ENCODE measurements around the gene RRP1B. TPM values are rescaled to one million over a fixed set of nuclear protein-coding genes. Genes with fewer than 3 reads are reported as not detected.

RRP1B gene
- total and polyA plus RNA-seq, 2 of the 13 experiments (the other 11 are each of a cell fraction or from before 2014, with no cell fraction given), result 16.3 to 46.2 TPM

DNA sequence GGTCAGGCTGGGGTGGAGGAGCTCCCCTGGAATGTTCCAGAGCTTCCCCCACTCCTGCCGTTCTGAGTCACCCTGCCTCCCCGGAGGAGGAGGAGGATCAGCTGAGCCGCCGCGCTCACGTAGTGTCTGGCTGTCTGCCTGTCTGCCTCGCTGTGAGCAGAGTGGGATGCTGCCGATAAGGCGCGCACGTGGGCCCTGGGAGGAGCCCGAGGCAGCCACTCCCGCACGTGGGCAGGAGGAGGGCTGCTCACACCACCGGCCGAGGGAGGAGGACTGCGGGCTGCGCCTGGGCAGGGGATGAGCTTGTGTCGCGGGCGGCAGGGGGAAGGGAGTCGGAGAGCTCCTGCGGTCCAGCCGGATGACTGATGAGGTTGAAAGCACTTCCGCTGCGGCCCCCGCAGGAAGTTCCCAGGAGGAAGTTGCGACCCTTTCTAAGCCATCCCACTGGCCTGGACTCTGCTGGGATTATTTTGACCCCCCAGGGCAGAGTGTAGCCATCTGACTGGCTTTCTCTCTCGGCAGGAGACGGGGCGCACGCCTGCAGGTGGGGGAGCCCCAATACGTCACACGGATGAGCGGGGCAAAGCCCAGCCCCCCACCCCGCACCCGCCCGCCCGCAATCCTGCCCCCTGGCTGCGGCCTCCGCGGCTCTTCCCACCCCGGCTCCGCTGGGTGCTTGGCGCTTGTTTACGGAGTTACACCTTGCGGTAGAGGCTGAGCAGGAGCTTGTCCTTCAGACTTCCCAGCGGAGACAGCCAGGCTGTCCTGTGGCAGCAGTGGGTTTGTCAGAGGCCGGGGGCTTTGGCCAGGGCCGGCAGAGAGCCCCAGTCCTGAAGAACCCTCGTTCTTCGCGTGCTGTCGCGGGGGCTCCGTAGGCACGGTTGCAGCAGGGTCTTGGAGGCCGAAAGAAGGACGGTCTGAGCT is 69.4 kb downstream of the RRP1B start (continued):
- TF ChIP-seq, protein P1, sequence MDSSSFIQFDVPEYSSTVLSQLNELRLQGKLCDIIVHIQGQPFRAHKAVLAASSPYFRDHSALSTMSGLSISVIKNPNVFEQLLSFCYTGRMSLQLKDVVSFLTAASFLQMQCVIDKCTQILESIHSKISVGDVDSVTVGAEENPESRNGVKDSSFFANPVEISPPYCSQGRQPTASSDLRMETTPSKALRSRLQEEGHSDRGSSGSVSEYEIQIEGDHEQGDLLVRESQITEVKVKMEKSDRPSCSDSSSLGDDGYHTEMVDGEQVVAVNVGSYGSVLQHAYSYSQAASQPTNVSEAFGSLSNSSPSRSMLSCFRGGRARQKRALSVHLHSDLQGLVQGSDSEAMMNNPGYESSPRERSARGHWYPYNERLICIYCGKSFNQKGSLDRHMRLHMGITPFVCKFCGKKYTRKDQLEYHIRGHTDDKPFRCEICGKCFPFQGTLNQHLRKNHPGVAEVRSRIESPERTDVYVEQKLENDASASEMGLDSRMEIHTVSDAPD (CRISPR knock-in tag; IDR thresholded peaks at IDR 0.05), result peak; percentile 61; the same call in 1 of the 2 replicates
- TF ChIP-seq, protein P2, sequence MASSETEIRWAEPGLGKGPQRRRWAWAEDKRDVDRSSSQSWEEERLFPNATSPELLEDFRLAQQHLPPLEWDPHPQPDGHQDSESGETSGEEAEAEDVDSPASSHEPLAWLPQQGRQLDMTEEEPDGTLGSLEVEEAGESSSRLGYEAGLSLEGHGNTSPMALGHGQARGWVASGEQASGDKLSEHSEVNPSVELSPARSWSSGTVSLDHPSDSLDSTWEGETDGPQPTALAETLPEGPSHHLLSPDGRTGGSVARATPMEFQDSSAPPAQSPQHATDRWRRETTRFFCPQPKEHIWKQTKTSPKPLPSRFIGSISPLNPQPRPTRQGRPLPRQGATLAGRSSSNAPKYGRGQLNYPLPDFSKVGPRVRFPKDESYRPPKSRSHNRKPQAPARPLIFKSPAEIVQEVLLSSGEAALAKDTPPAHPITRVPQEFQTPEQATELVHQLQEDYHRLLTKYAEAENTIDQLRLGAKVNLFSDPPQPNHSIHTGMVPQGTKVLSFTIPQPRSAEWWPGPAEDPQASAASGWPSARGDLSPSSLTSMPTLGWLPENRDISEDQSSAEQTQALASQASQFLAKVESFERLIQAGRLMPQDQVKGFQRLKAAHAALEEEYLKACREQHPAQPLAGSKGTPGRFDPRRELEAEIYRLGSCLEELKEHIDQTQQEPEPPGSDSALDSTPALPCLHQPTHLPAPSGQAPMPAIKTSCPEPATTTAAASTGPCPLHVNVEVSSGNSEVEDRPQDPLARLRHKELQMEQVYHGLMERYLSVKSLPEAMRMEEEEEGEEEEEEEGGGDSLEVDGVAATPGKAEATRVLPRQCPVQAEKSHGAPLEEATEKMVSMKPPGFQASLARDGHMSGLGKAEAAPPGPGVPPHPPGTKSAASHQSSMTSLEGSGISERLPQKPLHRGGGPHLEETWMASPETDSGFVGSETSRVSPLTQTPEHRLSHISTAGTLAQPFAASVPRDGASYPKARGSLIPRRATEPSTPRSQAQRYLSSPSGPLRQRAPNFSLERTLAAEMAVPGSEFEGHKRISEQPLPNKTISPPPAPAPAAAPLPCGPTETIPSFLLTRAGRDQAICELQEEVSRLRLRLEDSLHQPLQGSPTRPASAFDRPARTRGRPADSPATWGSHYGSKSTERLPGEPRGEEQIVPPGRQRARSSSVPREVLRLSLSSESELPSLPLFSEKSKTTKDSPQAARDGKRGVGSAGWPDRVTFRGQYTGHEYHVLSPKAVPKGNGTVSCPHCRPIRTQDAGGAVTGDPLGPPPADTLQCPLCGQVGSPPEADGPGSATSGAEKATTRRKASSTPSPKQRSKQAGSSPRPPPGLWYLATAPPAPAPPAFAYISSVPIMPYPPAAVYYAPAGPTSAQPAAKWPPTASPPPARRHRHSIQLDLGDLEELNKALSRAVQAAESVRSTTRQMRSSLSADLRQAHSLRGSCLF (CRISPR knock-in tag; IDR thresholded peaks at IDR 0.05; ENCODE audit: borderline replicate concordance), result no peak
- TF ChIP-seq ZBTB1 (CRISPR knock-in tag; IDR thresholded peaks at IDR 0.05; ENCODE audit: borderline replicate concordance) (no peak; the same call in 1 of the 2 replicates), SMARCC2 (IDR thresholded peaks at IDR 0.05) (no peak), MTA1 (CRISPR knock-in tag; IDR thresholded peaks at IDR 0.05; ENCODE audit: borderline replicate concordance) (peak; percentile 89), ZNF230 (CRISPR knock-in tag; IDR thresholded peaks at IDR 0.05) (no peak), HES4 (CRISPR knock-in tag; IDR thresholded peaks at IDR 0.05; ENCODE audit: borderline replicate concordance) (peak; percentile 92), IKZF4 (CRISPR knock-in tag; IDR thresholded peaks at IDR 0.05; ENCODE audit: borderline replicate concordance, low read depth, not compliant biosample characterization) (peak; percentile 55), ZNF17 (CRISPR knock-in tag; IDR thresholded peaks at IDR 0.05) (no peak), ZNF792 (CRISPR knock-in tag; IDR thresholded peaks at IDR 0.05) (peak; percentile 80; the same call in 1 of the 2 replicates), ZNF619 (CRISPR knock-in tag; IDR thresholded peaks at IDR 0.05) (peak; percentile 96)
- TF ChIP-seq, protein P3, sequence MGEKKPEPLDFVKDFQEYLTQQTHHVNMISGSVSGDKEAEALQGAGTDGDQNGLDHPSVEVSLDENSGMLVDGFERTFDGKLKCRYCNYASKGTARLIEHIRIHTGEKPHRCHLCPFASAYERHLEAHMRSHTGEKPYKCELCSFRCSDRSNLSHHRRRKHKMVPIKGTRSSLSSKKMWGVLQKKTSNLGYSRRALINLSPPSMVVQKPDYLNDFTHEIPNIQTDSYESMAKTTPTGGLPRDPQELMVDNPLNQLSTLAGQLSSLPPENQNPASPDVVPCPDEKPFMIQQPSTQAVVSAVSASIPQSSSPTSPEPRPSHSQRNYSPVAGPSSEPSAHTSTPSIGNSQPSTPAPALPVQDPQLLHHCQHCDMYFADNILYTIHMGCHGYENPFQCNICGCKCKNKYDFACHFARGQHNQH (CRISPR knock-in tag; IDR thresholded peaks at IDR 0.05), result peak; percentile 83
- TF ChIP-seq, protein P4, sequence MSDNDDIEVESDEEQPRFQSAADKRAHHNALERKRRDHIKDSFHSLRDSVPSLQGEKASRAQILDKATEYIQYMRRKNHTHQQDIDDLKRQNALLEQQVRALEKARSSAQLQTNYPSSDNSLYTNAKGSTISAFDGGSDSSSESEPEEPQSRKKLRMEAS (IDR thresholded peaks at IDR 0.05), result no peak
- TF ChIP-seq, protein P5, sequence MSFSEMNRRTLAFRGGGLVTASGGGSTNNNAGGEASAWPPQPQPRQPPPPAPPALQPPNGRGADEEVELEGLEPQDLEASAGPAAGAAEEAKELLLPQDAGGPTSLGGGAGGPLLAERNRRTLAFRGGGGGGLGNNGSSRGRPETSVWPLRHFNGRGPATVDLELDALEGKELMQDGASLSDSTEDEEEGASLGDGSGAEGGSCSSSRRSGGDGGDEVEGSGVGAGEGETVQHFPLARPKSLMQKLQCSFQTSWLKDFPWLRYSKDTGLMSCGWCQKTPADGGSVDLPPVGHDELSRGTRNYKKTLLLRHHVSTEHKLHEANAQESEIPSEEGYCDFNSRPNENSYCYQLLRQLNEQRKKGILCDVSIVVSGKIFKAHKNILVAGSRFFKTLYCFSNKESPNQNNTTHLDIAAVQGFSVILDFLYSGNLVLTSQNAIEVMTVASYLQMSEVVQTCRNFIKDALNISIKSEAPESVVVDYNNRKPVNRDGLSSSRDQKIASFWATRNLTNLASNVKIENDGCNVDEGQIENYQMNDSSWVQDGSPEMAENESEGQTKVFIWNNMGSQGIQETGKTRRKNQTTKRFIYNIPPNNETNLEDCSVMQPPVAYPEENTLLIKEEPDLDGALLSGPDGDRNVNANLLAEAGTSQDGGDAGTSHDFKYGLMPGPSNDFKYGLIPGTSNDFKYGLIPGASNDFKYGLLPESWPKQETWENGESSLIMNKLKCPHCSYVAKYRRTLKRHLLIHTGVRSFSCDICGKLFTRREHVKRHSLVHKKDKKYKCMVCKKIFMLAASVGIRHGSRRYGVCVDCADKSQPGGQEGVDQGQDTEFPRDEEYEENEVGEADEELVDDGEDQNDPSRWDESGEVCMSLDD (CRISPR knock-in tag; IDR thresholded peaks at IDR 0.05; ENCODE audit: borderline replicate concordance), result no peak; the same call in 1 of the 2 replicates
- TF ChIP-seq, protein P6, sequence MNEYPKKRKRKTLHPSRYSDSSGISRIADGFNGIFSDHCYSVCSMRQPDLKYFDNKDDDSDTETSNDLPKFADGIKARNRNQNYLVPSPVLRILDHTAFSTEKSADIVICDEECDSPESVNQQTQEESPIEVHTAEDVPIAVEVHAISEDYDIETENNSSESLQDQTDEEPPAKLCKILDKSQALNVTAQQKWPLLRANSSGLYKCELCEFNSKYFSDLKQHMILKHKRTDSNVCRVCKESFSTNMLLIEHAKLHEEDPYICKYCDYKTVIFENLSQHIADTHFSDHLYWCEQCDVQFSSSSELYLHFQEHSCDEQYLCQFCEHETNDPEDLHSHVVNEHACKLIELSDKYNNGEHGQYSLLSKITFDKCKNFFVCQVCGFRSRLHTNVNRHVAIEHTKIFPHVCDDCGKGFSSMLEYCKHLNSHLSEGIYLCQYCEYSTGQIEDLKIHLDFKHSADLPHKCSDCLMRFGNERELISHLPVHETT (CRISPR knock-in tag; conservative IDR thresholded peaks at IDR 0.05), result 0 out of 2 replicates have a peak, but pooled peaks have one; percentile 50
